Uterus (tissue), 2 donors: Measurements from ENCODE around the gene ECM2.

Experiments used
- POLR2A ChIP-seq, 2 donors: fragments of 450-650 bp; IDR thresholded peaks; one replicate each; pipeline ENCODE4 v1.6.1; 2016; ENCODE audit warnings: antibody characterized with exemption in 2 of 2, mild to moderate bottlenecking in 1 of 2, moderate library complexity in 1 of 2
- TF ChIP-seq, protein P1 (sequence below), 4 experiments: fragments of 200-600 bp in 2 of 4; fragments of 450-650 bp in 2 of 4; sonication (generic) in 2 of 4; IDR thresholded peaks; one replicate each; pipeline ENCODE4 v1.5.1; 2016 to 2019; ENCODE audit warnings: antibody characterized with exemption in 4 of 4, mild to moderate bottlenecking in 2 of 4, moderate library complexity in 1 of 4

GRCh38 chr9:92564504-92564903 lies 28.7 kb upstream of the ECM2 start:
- TF ChIP-seq POLR2A (IDR thresholded peaks at IDR 0.05), result no peak
- TF ChIP-seq, protein P1, sequence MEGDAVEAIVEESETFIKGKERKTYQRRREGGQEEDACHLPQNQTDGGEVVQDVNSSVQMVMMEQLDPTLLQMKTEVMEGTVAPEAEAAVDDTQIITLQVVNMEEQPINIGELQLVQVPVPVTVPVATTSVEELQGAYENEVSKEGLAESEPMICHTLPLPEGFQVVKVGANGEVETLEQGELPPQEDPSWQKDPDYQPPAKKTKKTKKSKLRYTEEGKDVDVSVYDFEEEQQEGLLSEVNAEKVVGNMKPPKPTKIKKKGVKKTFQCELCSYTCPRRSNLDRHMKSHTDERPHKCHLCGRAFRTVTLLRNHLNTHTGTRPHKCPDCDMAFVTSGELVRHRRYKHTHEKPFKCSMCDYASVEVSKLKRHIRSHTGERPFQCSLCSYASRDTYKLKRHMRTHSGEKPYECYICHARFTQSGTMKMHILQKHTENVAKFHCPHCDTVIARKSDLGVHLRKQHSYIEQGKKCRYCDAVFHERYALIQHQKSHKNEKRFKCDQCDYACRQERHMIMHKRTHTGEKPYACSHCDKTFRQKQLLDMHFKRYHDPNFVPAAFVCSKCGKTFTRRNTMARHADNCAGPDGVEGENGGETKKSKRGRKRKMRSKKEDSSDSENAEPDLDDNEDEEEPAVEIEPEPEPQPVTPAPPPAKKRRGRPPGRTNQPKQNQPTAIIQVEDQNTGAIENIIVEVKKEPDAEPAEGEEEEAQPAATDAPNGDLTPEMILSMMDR (IDR thresholded peaks at IDR 0.05), result no peak
